ENCODE measurements around the gene DERL3.
"Not testable (repeated sequence)": the region's sequence is repeated elsewhere in the genome, so short reads cannot be mapped to it uniquely, and the experiment has no call there.

Gene DERL3

GRCh38 chr22:23877566-23877965 is 38.8 kb upstream of the DERL3 start:
- no peak overlapping the region for H3K4me3 ChIP-seq (ENCODE audit: low read depth in 1 of 2, low read length in 1 of 2)
- H3K4me1 ChIP-seq (ENCODE audit: control insufficient read depth in 1 of 2, insufficient read depth in 1 of 2, low read depth in 1 of 2, low read length in 1 of 2): no peaks in the 10 kb centered on the region
- H3K27me3 ChIP-seq: no peaks in the 10 kb centered on the region
- H3K36me3 ChIP-seq: no peaks in the 10 kb centered on the region
- H3K27ac ChIP-seq: no peak overlapping the region
- TF ChIP-seq CTCF (IDR thresholded peaks at IDR 0.05): no peak
- H3K9me3 ChIP-seq: no peaks in the 10 kb centered on the region

GRCh38 chr22:23875801-23876200 is 37.0 kb upstream of the DERL3 start:
- Histone ChIP-seq H3K27me3 (no peaks in the 10 kb centered on the region), H3K27ac (no peak overlapping the region), H3K36me3 (no peaks in the 10 kb centered on the region), H3K9me3 (no peaks in the 10 kb centered on the region), H3K4me1 (ENCODE audit: control insufficient read depth in 1 of 2, insufficient read depth in 1 of 2, low read depth in 1 of 2, low read length in 1 of 2) (no peaks in the 10 kb centered on the region), H3K4me3 (ENCODE audit: low read depth in 1 of 2, low read length in 1 of 2) (no peak overlapping the region)
- TF ChIP-seq CTCF (IDR thresholded peaks at IDR 0.05): no peak

GRCh38 chr22:23874871-23875270 is 36.1 kb upstream of the DERL3 start:
- H3K36me3 ChIP-seq: no peaks in the 10 kb centered on the region

GRCh38 chr22:23868580-23868979 is 29.8 kb upstream of the DERL3 start:
- H3K27me3 ChIP-seq: no peaks in the 10 kb centered on the region
- H3K36me3 ChIP-seq: no peaks in the 10 kb centered on the region
- H3K27ac ChIP-seq: no peak overlapping the region
- no peaks in the 10 kb centered on the region for H3K4me1 ChIP-seq (ENCODE audit: control insufficient read depth in 1 of 2, insufficient read depth in 1 of 2, low read depth in 1 of 2, low read length in 1 of 2)
- no peak overlapping the region for H3K4me3 ChIP-seq (ENCODE audit: low read depth in 1 of 2, low read length in 1 of 2)
- no peak for TF ChIP-seq CTCF (IDR thresholded peaks at IDR 0.05)
- no peaks in the 10 kb centered on the region for H3K9me3 ChIP-seq

More at GRCh38 chr22:23874871-23875270, 36.1 kb upstream of the DERL3 start:
- TF ChIP-seq CTCF (IDR thresholded peaks at IDR 0.05): no peak
- Histone ChIP-seq H3K27ac (no peak overlapping the region), H3K27me3 (no peaks in the 10 kb centered on the region), H3K9me3 (no peaks in the 10 kb centered on the region), H3K4me1 (ENCODE audit: control insufficient read depth in 1 of 2, insufficient read depth in 1 of 2, low read depth in 1 of 2, low read length in 1 of 2) (no peaks in the 10 kb centered on the region), H3K4me3 (ENCODE audit: low read depth in 1 of 2, low read length in 1 of 2) (no peak overlapping the region)

GRCh38 chr22:23864499-23865154 is 25.8 kb upstream of the DERL3 start:
- H3K4me3 ChIP-seq (ENCODE audit: low read depth in 1 of 2, low read length in 1 of 2); H3K9me3 ChIP-seq; H3K36me3 ChIP-seq; H3K27ac ChIP-seq; H3K27me3 ChIP-seq; H3K4me1 ChIP-seq (ENCODE audit: control insufficient read depth in 1 of 2, insufficient read depth in 1 of 2, low read depth in 1 of 2, low read length in 1 of 2): not testable (repeated sequence)

- TF ChIP-seq CTCF (IDR thresholded peaks at IDR 0.05): no peak
- no peak overlapping the region for H3K4me3 ChIP-seq (ENCODE audit: low read depth in 1 of 2, low read length in 1 of 2)
Observed at GRCh38 chr22:23862103-23862502, 23.3 kb upstream of the DERL3 start.

GRCh38 chr22:23860187-23860586 is 21.4 kb upstream of the DERL3 start:
- H3K27me3 ChIP-seq: peaks cover 14% of the 10 kb centered on the region
- H3K9me3 ChIP-seq: not testable (repeated sequence)

More at GRCh38 chr22:23862103-23862502, 23.3 kb upstream of the DERL3 start:
- no peak overlapping the region for H3K27ac ChIP-seq
- H3K27me3 ChIP-seq: peaks cover 4% of the 10 kb centered on the region
- no peaks in the 10 kb centered on the region for H3K9me3 ChIP-seq
- peaks cover 13 to 18% of the 10 kb centered on the region in 2 experiments for H3K4me1 ChIP-seq (ENCODE audit: control insufficient read depth in 1 of 2, insufficient read depth in 1 of 2, low read depth in 1 of 2, low read length in 1 of 2)
- no peaks in the 10 kb centered on the region for H3K36me3 ChIP-seq

More at GRCh38 chr22:23860187-23860586, 21.4 kb upstream of the DERL3 start:
- peaks cover 22 to 26% of the 10 kb centered on the region in 2 experiments for H3K4me1 ChIP-seq (ENCODE audit: control insufficient read depth in 1 of 2, insufficient read depth in 1 of 2, low read depth in 1 of 2, low read length in 1 of 2)
- H3K4me3 ChIP-seq (ENCODE audit: low read depth in 1 of 2, low read length in 1 of 2); H3K27ac ChIP-seq; H3K36me3 ChIP-seq: not testable (repeated sequence)
